K562 (cell line): ENCODE data around the gene SAMD11. TPM values are rescaled to one million over a fixed set of nuclear protein-coding genes. Genes with fewer than 3 reads are reported as not detected.

Source experiments
- ARNT ChIP-seq, 2 experiments: fragments of 450-650 bp; IDR thresholded peaks; 2 replicates each; pipeline ENCODE4 v1.6.1; 2016; ENCODE audit warnings: mild to moderate bottlenecking in 1 of 2
- CREB3L1 ChIP-seq: fragments of 450-650 bp; IDR thresholded peaks from 2 replicates; pipeline ENCODE4 v1.6.1; 2014; ENCODE audit warnings: low read depth, mild to moderate bottlenecking, moderate library complexity, borderline replicate concordance
- EGR1 ChIP-seq: fragments of 450-650 bp; conservative IDR thresholded peaks from 2 replicates; pipeline ENCODE4 v1.6.1; 2017; ENCODE audit warnings: mild to moderate bottlenecking
- HLTF ChIP-seq: fragments of 450-650 bp; IDR thresholded peaks from 2 replicates; pipeline ENCODE4 v1.6.1; 2016
- HMG20A ChIP-seq: fragments of 450-650 bp; formaldehyde crosslinking; conservative IDR thresholded peaks from 2 replicates; pipeline ENCODE4 v1.4.0; 2020; ENCODE audit warnings: mild to moderate bottlenecking, mixed read lengths
- MCM2 ChIP-seq: fragments of 450-650 bp; IDR thresholded peaks from 2 replicates; pipeline ENCODE4 v1.6.1; 2017; ENCODE audit warnings: low read depth, mild to moderate bottlenecking
- NCOA4 ChIP-seq: fragments of 450-650 bp; IDR thresholded peaks from 2 replicates; pipeline ENCODE4 v1.6.1; 2018; ENCODE audit warnings: mild to moderate bottlenecking; ENCODE audit not compliant: partially characterized antibody
- SMARCB1 ChIP-seq: IDR thresholded peaks from 2 replicates; pipeline ENCODE4 v1.6.1; 2011; ENCODE audit warnings: improper control_type of control experiment, low read depth; ENCODE audit not compliant: insufficient read length
- ZNF764 ChIP-seq: fragments of 250-450 bp; sonication (Bioruptor Pico); IDR thresholded peaks from 2 replicates; pipeline ENCODE4 v1.4.0; 2020; ENCODE audit warnings: low read depth, mild to moderate bottlenecking, moderate library complexity
- polyA plus RNA-seq, 8 experiments: library from polyadenylated mRNA; depleted of rRNA in 4 of 8; stranded (reverse) in 5 of 8; unstranded in 3 of 8; fragments of >200 nt; fragmentation: Nextera tagmentation in 2 of 8; fragmentation: Illumina TruSeq in 1 of 8; extraction: Ambion mirVana in 2 of 8; extraction: Trizol in 1 of 8; gene quantifications; 2 replicates each; pipeline versions ENCODE4 v1.2.1 to v1.2.3, GENCODE V29; 2011 to 2014; ENCODE audit warnings: inconsistent platforms in 1 of 8, missing spikeins in 1 of 8
- total RNA-seq, 7 experiments: library from RNA; depleted of rRNA in 6 of 7; stranded (reverse); fragments of >200 nt in 6 of 7; fragmentation: Illumina TruSeq in 2 of 7; extraction: Trizol in 2 of 7; gene quantifications; 2 replicates each; pipeline versions ENCODE4 v1.2.1 to v1.2.3, GENCODE V29; 2011 to 2021; ENCODE audit warnings: low replicate concordance in 1 of 7
- TF ChIP-seq, protein P1 (sequence below), 2 experiments: fragments of 450-650 bp in 1 of 2; sonication (generic) in 1 of 2; formaldehyde crosslinking in 1 of 2; IDR thresholded peaks; 2 replicates each; pipeline versions ENCODE4 v1.7.1 to v1.9.0; 2016 to 2022; ENCODE audit warnings: inconsistent platforms in 1 of 2, mild to moderate bottlenecking in 1 of 2, missing genetic modification reagents in 1 of 2
- TF ChIP-seq, protein P2 (sequence below): fragments of 250-450 bp; sonication (Bioruptor Pico); IDR thresholded peaks from 2 replicates; pipeline ENCODE4 v1.4.0; 2020; ENCODE audit warnings: borderline replicate concordance
- TF ChIP-seq, protein P3 (sequence below): sonication (generic); formaldehyde crosslinking; IDR thresholded peaks from 2 replicates; pipeline ENCODE4 v1.8.1; 2022; ENCODE audit warnings: missing genetic modification reagents
- TF ChIP-seq, protein P4 (sequence below): sonication (generic); formaldehyde crosslinking; IDR thresholded peaks from 2 replicates; pipeline ENCODE4 v1.8.0; 2023; ENCODE audit warnings: mild to moderate bottlenecking, missing genetic modification reagents

Gene SAMD11
- total and polyA plus RNA-seq, 9 of the 15 experiments (the other 6 are each of a cell fraction or from before 2014, with no cell fraction given), result 0.07 to 0.82 (median 0.11) TPM; not detected in 2

DNA sequence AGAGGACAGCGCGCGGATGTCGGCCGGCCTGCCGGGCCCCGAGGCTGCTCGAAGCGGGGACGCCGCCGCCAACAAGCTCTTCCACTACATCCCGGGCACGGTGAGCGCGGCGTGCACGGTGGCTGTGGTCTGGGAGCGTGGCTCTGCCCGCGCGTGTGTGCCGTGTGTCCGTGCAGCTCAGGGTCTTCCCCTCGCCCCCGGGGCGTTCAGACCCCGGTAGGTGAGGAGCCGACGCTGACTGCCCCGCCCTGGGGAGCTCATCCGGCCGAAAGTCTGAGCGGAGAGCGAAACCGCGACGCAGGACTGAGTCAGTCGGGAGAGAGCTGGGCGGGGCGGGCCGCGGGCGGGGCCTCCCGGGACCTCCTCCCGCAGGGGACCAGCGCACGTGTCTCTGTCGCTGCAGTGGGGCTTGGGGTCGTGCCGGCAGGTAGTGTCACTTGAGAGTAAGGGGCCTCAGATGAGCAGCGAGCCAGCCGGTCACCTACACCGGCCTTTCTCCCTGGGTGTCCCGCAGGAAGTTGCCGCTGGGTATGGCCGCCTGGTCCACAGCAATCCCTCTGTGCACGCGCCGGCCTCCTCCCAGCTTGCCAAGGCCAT is 43.1 kb downstream of the SAMD11 start (continued):
- TF ChIP-seq, protein P1, sequence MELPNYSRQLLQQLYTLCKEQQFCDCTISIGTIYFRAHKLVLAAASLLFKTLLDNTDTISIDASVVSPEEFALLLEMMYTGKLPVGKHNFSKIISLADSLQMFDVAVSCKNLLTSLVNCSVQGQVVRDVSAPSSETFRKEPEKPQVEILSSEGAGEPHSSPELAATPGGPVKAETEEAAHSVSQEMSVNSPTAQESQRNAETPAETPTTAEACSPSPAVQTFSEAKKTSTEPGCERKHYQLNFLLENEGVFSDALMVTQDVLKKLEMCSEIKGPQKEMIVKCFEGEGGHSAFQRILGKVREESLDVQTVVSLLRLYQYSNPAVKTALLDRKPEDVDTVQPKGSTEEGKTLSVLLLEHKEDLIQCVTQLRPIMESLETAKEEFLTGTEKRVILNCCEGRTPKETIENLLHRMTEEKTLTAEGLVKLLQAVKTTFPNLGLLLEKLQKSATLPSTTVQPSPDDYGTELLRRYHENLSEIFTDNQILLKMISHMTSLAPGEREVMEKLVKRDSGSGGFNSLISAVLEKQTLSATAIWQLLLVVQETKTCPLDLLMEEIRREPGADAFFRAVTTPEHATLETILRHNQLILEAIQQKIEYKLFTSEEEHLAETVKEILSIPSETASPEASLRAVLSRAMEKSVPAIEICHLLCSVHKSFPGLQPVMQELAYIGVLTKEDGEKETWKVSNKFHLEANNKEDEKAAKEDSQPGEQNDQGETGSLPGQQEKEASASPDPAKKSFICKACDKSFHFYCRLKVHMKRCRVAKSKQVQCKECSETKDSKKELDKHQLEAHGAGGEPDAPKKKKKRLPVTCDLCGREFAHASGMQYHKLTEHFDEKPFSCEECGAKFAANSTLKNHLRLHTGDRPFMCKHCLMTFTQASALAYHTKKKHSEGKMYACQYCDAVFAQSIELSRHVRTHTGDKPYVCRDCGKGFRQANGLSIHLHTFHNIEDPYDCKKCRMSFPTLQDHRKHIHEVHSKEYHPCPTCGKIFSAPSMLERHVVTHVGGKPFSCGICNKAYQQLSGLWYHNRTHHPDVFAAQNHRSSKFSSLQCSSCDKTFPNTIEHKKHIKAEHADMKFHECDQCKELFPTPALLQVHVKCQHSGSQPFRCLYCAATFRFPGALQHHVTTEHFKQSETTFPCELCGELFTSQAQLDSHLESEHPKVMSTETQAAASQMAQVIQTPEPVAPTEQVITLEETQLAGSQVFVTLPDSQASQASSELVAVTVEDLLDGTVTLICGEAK (IDR thresholded peaks at IDR 0.05), result no peak; the same call in 1 of the 2 replicates
- TF ChIP-seq, protein P1 (CRISPR knock-in tag; IDR thresholded peaks at IDR 0.05), result no peak
- no peak for TF ChIP-seq SMARCB1
- TF ChIP-seq MCM2, result no peak
- TF ChIP-seq, protein P2, sequence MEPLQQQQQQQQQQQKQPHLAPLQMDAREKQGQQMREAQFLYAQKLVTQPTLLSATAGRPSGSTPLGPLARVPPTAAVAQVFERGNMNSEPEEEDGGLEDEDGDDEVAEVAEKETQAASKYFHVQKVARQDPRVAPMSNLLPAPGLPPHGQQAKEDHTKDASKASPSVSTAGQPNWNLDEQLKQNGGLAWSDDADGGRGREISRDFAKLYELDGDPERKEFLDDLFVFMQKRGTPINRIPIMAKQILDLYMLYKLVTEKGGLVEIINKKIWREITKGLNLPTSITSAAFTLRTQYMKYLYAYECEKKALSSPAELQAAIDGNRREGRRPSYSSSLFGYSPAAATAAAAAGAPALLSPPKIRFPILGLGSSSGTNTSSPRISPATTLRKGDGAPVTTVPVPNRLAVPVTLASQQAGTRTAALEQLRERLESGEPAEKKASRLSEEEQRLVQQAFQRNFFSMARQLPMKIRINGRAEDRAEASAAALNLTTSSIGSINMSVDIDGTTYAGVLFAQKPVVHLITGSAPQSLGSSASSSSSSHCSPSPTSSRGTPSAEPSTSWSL (CRISPR knock-in tag), result no peak
- no peak for TF ChIP-seq HMG20A (CRISPR knock-in tag)
- no peak for TF ChIP-seq HLTF
- no peak for TF ChIP-seq ZNF764 (CRISPR knock-in tag)
- TF ChIP-seq, protein P3, sequence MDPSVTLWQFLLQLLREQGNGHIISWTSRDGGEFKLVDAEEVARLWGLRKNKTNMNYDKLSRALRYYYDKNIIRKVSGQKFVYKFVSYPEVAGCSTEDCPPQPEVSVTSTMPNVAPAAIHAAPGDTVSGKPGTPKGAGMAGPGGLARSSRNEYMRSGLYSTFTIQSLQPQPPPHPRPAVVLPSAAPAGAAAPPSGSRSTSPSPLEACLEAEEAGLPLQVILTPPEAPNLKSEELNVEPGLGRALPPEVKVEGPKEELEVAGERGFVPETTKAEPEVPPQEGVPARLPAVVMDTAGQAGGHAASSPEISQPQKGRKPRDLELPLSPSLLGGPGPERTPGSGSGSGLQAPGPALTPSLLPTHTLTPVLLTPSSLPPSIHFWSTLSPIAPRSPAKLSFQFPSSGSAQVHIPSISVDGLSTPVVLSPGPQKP (CRISPR knock-in tag), result no peak
- no peak; the same call in 1 of the 2 replicates for TF ChIP-seq CREB3L1
- TF ChIP-seq EGR1, result no peak
- TF ChIP-seq ARNT (IDR thresholded peaks at IDR 0.05), result no peak
- TF ChIP-seq NCOA4, result no peak
- TF ChIP-seq, protein P4, sequence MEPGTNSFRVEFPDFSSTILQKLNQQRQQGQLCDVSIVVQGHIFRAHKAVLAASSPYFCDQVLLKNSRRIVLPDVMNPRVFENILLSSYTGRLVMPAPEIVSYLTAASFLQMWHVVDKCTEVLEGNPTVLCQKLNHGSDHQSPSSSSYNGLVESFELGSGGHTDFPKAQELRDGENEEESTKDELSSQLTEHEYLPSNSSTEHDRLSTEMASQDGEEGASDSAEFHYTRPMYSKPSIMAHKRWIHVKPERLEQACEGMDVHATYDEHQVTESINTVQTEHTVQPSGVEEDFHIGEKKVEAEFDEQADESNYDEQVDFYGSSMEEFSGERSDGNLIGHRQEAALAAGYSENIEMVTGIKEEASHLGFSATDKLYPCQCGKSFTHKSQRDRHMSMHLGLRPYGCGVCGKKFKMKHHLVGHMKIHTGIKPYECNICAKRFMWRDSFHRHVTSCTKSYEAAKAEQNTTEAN, result no peak
